DOHH2 (cell line): ENCODE results near the gene PHLDB2.

Experiments
- CTCF ChIP-seq: fragments of 200-600 bp; sonication (generic); IDR thresholded peaks from one replicate; pipeline ENCODE4 v1.5.1; 2014; ENCODE audit warnings: antibody characterized with exemption, mild to moderate bottlenecking, low read depth, low read length; ENCODE audit not compliant: poor library complexity, severe bottlenecking
- EZH2phosphoT487 ChIP-seq: fragments of 200-600 bp; sonication (generic); IDR thresholded peaks from 2 replicates; pipeline ENCODE4 v1.6.1; 2017; ENCODE audit warnings: borderline replicate concordance, mild to moderate bottlenecking, antibody characterized with exemption, low read length, moderate library complexity, mixed read lengths

- TF ChIP-seq CTCF, result no peak
- no peak for TF ChIP-seq EZH2phosphoT487
Observed at GRCh38 chr3:111862415-111862814, 3.4 kb downstream of the PHLDB2 start.
